GM10847 (cell line): Measurements from ENCODE around the gene PHYHD1.

ENCODE experiments used
- POLR2A ChIP-seq: IDR thresholded peaks from 2 replicates; pipeline ENCODE4 v1.6.1; 2011; ENCODE audit not compliant: insufficient read length; ENCODE audit errors: extremely low read depth

Gene PHYHD1

DNA sequence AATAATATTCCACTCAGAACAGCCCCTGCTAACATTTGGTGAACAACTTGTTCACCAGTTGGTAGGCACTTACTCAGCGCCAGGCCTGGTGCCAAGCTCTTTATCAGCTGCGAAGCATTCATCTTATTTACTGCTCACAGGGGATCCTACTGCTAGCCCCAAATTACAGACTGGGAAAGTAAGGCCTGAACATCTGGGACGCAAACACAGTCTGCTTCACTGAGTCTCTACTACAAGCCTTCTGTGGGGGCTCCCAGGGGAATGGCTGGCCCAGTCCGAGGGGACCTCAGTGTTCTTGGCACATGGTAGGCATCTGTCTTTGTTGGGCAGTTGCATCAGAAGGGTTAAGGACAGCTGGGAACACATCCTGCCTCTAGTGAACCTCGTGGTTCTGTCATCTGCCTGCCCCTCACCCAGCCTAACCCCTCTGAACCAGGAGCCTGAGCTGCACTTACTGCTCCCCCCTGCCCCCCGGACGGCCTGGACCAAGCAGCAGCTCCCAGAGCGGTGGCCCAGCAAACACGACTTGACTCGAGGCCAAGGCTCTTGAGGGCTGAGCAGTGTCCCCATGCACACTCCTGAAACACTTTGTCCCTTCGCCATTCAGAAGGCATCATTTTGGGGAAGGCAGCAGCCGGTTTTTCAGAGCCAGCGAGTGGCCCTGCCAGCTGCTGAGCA lies at the start of gene PHYHD1:
PHYHD1 (plus strand) TSS at position 602 of the 678 bp plus-strand sequence. CDS start 1,342 bp downstream, outside the sequence.
- TF ChIP-seq POLR2A = no peak

DNA sequence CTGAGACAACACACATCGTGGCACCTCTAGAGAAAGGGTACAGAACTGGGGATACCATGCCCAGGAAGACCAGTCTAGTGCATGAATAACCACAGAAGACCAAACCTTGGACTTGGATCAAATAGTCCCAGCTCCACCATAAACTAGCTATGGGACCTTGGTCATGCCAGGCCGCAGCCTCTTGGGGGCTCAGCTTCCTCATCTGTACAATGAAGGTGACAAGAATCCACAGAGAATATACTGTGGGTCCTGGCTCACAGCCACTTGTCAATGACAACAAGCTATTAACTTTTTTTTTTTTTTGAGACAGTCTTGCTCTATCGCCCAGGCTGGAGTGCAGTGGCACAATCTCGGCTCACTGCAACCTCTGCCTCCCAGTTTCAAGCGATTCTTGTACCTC lies 42.9 kb upstream of the PHYHD1 start:
- TF ChIP-seq POLR2A = no peak

DNA sequence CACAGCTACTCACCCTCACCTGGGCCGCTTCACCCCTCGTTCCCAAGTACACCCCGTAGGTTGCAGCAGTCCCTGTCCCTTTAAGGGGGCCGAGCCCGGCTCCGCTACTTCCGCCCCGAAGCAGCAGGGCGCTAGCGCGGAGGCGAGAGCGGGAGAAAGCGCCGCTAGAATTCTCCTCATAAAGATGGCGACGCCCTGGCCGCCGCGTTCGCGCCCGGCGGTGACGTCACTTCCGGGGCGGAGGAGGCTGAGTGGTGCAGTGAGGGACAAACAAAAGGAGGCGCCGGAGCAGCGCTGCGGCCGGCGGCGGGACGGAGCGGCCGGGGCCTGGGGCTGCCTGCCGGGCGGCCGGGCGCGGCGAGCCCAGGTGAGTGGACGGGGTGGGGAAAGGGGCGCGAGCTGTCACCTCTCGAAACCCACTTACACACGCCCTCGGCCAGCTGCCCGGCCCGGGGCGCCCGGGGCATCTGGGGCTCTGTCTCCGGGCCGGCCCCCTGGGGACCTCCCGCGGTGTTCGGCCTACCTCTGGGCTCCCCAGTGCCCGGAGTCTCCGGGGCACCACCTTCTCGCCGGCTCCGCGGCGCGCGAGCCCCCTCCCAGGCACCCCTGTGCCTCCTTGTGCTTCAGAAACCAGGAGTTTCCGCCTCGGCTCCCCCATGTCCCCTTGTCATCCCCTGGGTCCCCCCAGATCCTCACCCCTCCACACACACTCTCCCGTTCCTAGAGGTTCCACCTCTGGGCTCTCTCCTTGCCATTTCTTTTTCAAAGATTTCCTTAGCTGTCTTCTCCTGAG lies 38.7 kb upstream of the PHYHD1 start, which contains the start of the genes KYAT1 and LRRC8A:
KYAT1 (minus strand) TSS at position 67 of the 793 bp plus-strand sequence. CDS start 36,545 bp downstream, outside the sequence.
LRRC8A (plus strand) TSS at position 250 of the 793 bp plus-strand sequence. CDS start 25,032 bp downstream, outside the sequence.
- peak; percentile 75 for TF ChIP-seq POLR2A

DNA sequence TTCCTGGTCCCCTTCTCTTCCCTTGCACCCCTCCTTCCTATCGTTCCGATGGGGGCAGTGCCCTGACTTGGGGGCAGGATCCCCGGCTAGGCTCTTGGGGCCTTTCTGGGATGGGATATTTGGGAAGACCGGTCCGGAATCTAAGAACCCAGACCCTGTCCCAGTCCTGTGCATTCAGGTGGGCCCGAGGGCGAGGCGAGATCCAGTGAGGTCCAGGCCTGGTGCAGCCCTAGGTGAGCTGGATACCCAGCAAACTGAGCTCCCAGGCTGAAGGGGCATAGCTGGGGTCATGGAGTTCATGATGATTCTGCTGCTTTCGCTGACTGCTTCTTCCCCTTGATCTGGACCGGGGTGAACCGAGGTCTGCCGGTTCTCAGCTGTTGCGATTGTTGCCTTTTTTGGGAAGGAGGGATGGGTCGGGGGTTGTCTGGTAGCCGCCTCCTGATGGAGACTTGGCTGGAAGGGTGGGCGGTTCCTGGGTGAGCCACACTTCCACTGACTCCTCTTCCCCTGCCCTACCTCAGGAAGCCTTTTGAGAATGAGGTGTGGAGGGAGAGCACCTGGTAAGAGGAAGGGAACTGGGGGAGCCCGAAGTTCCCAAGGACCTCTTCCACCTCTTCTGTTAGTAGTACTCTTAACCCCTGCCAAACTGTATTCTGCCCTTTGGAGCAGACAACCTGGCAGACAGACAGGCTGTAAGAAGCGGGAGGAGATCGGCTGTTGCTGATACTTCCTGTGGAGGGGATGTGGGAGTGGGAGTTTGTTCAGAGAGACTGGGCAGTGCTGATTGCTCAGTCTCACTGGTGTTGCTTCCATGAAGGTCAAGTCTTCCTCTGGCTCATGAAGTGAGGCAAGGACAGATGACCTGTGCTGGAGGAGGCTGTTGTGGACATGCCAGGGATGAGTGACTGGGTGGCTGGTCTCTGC lies 37.8 kb upstream of the PHYHD1 start:
- TF ChIP-seq POLR2A = no peak

DNA sequence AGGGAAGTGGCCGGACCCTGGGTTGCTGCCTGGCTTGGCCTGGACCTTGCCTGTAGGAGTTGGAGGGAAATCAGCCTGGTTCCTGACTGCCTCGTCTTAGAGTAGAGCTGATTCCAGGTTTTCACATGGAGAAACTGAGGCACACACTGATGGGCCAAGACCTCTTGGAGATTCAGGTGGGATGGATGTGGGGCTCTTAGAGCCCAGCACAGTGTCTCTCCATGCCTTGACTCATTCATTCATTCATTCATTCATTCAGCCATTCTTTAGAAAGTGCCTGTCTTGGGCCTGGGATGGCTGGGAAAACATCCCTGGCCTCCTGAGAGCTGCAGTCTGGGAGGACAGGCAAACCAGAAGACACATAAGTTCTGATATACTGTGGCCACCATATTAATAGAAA lies 36.6 kb upstream of the PHYHD1 start:
- no peak for TF ChIP-seq POLR2A

DNA sequence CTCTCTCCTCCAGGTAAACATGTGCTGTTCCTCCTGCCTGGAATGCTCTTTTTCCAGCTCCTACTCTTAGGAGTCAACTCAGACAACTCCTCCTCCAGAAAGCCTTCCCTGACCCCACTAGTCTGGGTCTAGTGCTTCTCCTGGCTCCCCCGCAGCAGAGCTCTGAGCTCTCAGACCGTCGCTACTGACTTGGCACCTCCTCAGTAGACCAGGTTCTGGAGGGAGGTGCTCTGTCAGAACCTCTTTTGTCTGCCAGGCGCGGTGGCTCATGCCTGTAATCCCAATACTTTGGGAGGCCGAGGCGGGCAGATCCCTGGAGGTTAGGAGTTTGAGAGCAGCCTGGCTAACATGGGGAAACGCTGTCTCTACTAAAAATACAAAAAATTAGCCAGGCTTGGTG lies 35.4 kb upstream of the PHYHD1 start:
- TF ChIP-seq POLR2A = no peak

DNA sequence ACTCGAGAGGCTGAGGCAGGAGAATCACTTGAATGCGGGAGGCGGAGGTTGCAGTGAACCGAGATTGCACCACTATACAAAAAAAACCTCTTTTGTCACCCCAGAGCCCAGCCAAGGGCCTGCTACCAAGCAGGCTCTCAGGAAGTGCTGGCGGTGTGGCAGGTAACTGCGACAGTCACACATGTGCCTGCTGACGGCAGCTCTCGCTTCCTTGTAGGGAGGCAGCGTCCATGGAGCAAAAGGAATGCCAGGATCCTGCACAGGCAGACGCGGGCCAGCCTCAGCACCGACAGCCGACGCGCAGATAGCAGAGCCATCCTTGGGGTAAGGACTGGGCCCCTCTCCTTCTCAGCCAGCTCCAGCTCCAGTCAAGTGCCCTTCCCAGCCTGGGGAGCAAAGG lies 35.0 kb upstream of the PHYHD1 start:
- no peak for TF ChIP-seq POLR2A

DNA sequence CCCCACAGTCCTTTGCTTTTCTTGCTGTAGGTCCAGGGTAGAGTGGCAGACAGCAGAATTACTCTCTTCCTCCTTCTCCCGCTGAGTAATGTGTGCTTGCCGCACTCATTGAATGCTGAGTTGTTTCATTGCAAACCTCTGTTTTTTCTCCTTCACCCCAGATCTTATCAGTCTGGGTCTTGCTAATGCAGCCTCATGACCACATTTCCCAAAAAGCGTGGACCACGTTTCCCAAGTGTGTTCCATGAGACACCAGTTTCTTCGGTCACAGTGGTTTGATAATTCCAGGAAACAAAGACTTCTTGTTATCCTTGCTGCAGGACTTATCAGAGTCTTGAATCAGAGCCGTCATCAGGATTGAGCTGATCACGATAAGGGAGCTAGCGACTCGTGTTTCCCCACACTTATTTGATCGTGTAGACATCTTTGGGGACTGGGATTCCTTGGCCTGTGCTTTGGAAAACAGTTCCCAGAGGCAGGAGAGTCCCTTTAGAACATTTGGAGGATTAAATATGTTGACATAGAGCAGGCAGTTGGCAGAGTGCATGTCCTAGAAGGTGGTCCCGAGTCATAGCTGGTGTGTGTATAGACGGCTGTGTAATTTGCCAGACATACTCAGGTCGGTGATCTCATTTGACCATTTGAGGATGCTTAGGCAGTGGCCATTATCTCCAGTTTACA lies 34.4 kb upstream of the PHYHD1 start:
- no peak for TF ChIP-seq POLR2A

DNA sequence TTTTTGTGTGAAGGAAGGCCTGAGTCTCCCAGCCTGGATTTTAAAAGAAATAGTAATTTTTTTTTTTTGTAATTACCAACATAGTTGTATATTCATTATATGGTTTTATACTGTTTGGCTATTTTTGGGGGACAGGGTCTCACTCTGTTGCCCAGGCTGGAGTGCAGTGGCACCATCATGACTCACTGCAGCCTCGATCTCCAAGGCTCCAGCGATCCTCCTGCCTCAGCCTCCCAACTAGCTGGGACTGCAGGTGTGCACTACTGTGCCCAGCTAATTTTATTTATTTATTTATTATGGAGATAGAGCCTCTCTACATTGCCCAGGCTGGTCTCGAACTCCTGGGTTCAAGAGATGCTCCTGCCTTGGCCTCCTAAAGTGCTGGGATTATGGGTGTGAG lies 33.7 kb upstream of the PHYHD1 start:
- TF ChIP-seq POLR2A = no peak

DNA sequence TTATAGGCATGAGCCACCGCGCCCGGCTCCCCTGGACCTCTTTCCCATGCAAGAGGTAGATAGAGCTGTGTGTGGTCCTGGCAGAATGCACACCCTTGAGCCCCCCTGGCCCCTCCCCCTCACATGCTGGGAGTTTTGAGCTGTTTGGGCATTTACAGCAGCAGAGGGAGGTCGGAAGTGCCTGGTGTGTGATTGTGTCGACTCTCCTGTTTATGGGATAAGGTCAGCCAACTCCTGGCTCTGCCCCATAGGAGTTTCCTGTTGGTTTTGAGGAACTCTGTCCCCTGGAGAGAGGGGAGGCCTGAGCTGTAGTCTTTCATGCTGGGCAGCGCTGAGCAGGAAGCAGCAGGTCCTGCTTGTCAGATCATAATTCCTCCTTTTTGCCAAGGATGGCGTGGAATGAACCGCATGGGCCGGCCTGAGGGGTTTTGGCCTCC lies 32.9 kb upstream of the PHYHD1 start:
- no peak for TF ChIP-seq POLR2A

DNA sequence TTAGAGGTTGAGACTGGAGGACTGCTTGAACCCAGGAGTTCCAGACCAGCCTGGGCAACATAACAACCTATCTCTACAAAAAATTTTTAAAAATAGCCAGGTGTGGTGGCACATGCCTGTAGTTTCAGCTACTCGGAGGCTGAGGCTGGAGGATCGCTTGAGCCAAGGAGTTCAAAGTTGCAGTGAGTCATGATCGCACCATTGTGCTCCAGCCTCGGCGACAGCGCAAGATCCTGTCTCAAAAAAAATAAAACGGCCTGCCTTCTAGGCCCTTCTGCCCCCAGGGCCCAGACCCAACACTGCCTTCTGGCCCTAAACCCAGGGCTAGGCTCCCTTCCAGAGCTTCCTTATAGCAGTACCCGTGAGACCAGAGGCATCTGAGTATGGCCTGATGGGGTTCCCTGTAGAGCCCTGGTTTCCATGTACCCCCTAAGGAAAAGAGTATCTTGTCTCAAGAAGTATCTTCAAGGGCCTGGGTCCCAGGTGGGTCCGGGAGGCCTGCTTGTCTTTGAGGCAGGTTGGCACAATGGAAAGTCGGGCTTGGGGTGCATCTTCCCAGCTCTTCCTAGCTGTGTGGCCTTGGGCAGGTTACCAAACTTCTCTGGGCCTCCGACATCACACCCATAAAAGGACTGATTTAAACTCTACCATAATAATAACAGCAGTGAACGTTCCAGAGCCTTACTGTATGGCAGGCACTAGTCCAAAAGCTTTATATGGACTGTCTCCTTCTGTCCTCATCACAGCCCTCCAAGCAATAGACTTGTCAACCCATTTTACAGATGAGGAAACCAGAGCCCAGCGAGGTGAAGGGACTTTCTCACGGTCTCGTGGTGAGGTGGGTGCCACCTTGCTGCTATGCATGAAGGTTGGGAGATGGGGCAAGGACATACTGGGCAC lies 29.2 kb upstream of the PHYHD1 start:
- no peak for TF ChIP-seq POLR2A

DNA sequence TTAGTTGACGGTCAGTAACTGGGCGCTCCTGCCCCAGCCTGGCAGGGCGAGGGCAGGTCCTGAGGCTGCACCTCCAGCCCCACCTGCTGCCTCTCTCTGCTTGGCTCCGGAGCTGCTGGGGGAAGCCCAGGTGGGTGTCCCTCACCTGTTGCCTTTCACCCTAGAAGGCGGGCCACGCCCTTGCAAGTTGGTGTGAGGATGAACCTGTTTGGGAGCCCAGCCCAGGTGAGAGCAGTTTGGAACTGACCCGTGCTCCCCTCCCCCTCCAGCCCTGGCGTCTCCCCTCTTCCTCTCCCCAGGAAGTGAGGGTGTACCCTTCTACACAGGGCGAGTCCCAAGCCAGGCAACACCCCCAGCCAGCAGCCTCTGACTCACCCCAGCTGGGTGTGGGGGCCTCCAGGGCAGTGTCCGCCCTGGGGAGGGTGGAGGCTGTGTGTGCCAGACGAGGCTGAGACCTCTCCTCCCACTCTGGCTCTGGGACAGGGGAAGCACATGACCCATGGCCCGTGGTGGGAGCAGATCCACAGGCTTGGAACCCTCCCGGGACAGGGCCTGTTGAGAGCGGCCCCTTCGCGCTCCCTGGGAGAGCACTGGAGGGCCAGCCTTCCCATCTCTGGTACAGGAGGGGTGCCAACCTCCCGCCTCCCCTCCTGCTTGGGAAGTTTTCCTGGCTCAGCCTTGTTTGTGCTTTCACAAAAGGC lies 28.4 kb upstream of the PHYHD1 start:
- TF ChIP-seq POLR2A = no peak

DNA sequence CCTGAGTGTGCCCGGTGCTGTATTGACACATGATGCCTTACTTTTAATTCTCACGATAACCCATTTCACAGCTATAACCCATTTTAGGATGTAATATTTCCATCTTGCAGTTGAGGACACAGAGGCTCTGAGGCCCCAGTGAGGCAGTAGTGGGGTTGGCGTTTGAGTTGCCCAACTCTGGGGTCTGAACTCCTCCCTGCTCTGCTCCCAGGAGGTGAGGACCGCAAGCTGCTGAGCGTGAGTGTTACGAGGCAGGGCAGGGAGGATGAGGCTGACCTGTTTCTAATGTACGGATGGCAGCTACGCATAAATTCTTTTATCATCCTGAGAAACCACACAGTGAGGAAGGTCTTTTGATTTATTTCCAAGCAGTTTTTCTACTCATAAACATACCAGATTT lies 27.4 kb upstream of the PHYHD1 start:
- no peak for TF ChIP-seq POLR2A
